GM12872 (cell line): ENCODE data around the gene SPAG9.

Experiments
- TF ChIP-seq, protein P1 (sequence below): IDR thresholded peaks from 3 replicates; pipeline ENCODE4 v1.5.1; 2011; ENCODE audit warnings: low read depth, mild to moderate bottlenecking, low read length, moderate library complexity; ENCODE audit not compliant: insufficient read depth

The SPAG9 gene

GRCh38 chr17:50952889-50953288 is 167.8 kb downstream of the SPAG9 start:
- TF ChIP-seq, protein P1, sequence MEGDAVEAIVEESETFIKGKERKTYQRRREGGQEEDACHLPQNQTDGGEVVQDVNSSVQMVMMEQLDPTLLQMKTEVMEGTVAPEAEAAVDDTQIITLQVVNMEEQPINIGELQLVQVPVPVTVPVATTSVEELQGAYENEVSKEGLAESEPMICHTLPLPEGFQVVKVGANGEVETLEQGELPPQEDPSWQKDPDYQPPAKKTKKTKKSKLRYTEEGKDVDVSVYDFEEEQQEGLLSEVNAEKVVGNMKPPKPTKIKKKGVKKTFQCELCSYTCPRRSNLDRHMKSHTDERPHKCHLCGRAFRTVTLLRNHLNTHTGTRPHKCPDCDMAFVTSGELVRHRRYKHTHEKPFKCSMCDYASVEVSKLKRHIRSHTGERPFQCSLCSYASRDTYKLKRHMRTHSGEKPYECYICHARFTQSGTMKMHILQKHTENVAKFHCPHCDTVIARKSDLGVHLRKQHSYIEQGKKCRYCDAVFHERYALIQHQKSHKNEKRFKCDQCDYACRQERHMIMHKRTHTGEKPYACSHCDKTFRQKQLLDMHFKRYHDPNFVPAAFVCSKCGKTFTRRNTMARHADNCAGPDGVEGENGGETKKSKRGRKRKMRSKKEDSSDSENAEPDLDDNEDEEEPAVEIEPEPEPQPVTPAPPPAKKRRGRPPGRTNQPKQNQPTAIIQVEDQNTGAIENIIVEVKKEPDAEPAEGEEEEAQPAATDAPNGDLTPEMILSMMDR = no peak

GRCh38 chr17:50952013-50952412 is 168.7 kb downstream of the SPAG9 start:
- TF ChIP-seq, protein P1 = no peak

- TF ChIP-seq, protein P1 = peak; percentile 80
Observed at GRCh38 chr17:50949989-50950877, 170.4 kb downstream of the SPAG9 start.

- TF ChIP-seq, protein P1 = no peak
Observed at GRCh38 chr17:50949128-50949988, 171.3 kb downstream of the SPAG9 start.

- TF ChIP-seq, protein P1 = no peak
Observed at GRCh38 chr17:50948711-50949110, 172.0 kb downstream of the SPAG9 start.

DNA sequence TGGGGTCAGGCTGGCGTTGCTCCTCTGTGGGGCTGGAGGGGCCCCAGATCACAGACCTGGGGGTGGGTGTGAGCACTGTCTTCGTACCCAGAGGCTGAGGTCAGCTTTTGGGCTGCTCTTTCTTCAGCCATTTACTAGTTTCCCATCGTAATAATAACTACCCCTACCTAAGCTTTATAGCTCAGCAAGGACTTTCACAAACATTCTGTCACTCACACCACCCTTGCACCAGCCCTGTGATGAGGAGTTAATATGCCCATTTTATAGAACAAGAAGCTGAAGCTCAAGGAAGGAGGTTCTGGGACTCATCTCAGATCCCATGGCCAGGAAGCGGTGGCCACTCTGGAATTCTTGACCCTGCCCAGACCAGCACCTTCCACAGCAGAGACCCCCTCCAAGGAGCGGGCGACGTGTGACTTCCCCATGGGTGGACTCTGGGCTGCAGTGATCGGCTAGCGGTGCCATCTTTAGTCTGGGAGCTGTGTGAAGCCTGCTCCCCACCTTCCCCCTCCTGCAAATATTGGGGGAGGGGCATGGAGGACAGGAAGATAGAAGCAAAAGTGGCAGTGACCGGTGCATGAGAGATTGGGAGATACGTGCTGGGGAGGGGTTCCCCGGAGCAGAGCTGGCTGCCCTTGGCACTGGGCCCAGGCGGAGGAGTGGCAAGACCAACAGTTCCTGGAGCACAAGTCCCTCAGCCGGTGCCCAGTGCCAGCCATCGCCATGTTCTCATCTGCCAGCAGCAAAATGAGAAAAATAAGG is 172.7 kb downstream of the SPAG9 start:
- TF ChIP-seq, protein P1 = no peak
